Measurements from ENCODE around the gene LRRC36.
A peak's percentile ranks its signal among the peaks of the same experiment; 100 is the strongest.

LRRC36 gene, protein sequence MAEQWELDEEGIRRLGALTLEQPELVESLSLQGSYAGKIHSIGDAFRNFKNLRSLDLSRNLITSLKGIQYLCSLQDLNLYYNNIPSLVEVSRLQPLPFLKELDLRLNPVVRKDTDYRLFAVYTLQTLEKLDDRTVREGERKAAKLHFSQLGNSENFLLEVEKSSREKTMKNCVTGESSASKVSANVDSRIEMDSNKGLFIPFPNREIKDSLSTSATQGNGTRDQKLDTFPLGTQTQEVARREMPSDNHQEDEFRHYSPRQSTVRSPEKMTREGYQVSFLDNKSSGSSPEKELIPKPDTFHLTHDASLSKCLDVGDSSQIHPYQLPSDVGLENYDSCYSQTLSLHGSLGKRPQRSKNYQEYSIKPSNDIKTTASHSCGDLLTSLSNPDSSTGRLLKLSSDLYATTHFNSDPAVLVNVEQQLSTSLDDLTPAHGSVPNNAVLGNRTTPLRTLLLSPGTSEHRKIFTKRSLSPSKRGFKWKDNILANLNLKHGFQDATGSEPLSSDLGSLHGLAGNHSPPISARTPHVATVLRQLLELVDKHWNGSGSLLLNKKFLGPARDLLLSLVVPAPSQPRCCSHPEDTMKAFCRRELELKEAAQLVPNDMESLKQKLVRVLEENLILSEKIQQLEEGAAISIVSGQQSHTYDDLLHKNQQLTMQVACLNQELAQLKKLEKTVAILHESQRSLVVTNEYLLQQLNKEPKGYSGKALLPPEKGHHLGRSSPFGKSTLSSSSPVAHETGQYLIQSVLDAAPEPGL

DNA sequence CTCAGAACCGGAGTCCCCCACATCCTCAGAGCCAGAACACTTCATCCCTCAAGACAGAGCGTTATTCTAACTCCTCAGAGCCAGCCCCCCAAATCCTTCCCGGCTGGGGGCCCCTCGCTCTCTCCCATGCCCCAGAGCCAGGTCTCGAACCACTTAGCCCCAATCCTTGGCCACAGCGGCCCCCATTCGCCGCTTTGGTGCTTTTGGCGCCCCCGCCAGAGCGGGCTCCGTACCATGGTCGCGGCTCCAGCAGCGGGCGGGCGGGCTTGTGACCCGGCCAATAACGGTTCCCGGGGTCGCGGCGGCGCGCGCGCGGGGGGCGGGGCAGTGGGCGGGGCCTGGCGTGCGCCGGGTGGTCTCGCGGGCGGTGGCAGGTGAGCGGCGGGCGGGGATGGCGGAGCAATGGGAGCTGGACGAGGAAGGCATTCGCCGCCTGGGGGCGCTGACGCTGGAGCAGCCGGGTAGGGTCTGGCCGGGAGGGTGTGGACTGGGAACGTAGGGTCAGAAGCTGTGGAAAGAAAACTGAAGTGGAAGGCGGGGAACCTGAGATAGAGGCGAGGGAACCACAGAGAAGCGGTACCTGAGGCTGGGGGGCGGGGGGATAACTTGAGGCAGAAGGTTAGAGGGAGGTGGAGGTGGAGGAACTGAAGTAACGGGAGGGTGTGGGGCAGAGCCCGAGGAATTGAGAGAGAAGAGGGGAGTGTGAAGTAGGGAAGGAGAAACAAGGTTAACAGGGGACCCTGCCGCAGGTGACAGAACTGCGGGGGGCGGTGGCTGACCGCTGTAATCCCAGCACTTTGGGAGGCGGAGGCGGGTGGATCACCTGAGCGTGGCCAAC lies at the start of gene LRRC36, which contains the start of gene KCTD19:
Gene LRRC36, plus strand, starts transcription at position 344 of the 838 bp plus-strand sequence. Its CDS starts 48 bp downstream, at position 392.
Gene KCTD19, minus strand, starts transcription at position 270 of the 838 bp plus-strand sequence. Its CDS starts 34 bp downstream, at position 236.
- DNase-seq: peak; percentile 50

DNA sequence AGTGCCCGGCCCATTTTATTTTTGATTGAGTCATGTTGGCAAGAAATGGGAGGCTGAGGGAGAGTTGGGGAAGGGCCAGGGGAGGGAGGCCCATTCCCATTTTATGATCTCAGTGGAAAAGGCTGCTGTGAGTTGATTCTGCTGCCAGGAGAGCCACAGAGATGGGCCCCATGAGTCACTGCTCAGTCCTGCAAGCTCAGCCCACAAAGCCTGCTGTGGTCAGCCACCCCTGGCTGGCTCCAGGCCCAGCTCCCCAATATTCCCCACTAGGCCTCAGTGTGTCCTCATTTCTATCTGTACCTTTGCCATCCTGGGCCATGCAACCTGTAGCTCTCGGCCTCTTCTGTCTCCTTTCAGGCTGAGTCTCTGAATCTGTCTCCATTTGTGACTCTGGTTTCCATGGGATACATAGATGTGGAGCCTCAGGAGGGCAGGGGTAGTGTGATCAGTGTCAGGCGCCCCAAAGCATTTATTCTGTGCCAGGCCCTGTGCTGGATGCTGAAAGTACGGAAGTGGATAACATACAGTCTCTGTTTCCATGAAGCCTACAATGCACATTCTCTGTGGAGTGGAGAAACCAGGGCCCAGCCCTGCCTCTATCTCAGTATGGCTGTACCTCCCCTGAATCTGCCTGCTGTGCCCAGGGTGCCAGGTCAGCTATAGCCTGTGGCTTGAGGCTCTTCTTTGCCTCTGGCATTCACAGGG lies 49.2 kb upstream of the LRRC36 start:
- peak; percentile 23 for DNase-seq

DNA sequence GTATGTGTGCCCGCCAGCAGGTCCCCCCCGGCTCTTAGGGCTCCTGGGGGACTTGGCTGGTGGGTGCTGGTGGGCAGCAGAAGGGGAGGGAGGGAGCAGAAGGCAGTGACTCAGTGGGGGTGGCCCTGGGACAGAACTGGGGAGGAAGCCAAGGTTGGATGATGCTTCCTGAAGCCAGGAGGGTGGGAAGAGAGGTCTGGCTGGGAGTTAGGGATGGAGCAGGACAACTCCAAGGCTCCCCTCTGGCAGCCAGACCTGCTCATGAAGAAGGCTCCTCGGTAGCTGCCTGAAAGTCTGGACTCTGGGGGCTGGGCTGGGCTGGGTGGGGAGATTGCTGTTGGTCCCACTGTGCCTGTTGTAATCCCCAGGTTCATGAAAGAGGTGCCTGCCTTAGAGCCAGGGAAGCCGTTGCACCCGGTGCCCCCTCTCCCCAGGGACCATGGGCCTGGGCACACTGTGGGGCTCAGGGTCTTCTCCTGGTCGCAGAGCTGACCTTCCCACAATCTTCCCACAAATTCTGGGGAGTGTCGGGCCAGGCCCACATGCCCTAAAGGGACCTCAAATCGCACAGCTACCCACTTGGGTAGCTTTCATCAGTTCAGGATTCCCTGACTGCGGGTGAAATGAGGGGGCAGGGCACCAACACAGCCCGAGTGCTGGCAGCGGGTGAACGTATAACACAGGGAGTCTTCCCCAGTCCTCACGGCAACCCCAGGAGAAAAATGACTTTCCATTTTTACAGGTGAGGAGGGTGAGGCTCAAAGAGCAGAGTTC lies 48.4 kb upstream of the LRRC36 start:
- no peak for DNase-seq

DNA sequence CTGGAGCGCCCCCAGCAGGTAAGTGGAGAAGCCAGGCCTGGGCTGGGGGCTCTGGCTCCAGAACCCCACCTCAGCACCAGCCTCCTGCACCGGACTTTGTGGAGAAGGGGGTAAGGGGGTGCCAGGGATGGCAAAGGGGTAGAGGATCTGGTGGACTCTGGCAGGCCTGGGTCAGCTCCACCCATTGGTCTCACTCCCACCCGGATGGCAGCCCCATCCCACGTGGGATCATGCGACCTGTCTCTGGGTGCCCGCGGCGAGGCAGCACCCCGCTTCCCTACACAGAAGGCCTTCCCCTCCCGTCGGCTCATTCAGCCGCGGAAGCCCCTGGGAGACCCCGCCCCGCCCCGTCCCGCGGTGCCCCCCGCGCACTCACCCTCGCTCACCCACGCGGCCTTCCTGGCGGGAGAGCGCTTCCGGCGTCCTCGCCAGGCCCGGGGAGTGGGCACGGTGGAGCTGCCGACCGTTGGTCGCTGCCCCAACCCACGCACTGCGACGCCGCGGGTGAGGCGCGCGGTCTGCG lies 47.8 kb upstream of the LRRC36 start:
- DNase-seq: peak; percentile 58

DNA sequence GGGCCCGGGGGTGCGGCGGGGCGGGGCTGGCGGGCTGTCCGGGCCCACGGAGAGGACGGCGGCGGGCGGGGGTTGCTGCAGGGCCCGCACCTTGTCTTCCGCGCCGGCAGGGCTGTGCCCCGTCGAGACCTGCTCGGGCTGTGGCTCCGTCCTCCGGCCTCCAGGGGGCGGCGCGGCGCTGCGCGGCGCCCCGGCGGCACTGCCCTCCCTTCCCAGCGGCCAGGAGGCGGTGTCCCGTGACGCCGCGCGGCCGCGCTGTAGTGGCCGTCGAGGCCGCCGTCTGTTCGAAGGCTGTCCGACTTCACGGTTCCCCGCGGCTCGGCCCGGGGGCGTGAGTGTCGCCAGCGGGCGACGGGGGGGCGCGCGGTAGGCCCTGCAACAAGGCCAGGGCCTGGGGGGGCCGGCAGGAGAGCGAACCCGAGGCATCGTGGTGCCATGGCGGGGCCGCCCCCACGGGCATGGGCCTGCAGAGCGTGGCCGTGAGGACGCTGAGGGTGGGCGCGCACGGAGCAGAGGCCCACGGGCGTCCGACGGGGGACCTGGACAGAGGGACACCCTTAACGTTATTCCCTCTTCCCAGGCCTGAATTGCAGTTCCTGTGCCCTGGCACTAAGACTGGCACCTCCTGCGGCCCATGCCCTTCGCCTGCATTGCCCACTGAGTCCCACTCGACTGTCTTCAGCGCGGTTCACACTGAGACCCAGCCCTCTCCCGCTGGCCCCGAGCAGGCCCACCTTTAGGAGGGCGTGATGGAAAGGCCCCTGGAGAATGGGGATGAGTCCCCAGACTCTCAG lies 47.1 kb upstream of the LRRC36 start, which contains the start of gene PLEKHG4:
Gene PLEKHG4, plus strand, starts transcription at position 237 of the 794 bp plus-strand sequence. Its CDS starts 513 bp downstream, at position 750.
- peak; percentile 84 for DNase-seq

DNA sequence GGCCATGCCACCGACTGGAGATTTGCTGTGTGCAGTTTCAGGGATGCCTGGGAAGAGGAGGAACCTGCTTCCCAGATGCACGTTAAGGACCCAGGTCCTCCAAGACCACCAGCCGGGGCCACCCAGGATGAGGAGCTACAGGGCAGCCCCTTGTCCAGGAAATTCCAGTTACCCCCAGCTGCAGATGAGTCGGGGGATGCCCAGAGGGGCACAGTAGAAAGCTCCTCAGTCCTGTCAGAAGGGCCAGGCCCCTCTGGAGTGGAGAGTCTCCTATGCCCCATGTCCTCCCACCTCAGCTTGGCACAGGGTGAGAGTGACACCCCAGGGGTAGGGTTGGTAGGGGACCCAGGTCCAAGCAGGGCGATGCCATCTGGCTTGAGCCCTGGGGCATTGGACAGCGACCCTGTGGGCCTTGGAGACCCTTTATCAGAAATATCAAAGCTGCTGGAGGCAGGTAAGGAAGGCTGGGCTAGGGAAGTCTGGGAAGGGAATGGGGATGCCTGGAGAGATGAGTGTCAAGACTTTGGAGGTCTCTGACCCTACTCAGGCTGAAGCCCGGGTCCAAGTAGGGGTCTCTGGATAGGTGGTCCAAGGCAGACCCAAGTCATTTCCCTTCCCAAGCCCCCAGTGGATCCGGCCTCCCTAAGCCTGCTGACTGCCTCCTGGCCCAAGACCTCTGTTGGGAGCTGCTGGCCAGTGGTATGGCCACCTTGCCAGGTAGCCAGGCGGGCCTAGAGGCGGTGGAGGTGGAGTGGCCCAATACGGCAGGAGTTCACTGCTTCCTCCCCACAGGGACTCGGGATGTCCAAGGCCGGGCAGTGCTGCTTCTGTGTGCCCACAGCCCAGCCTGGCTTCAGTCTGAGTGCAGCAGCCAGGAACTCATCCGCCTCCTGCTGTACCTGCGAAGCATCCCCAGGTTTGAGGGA lies 46.3 kb upstream of the LRRC36 start:
- DNase-seq: no peak

DNA sequence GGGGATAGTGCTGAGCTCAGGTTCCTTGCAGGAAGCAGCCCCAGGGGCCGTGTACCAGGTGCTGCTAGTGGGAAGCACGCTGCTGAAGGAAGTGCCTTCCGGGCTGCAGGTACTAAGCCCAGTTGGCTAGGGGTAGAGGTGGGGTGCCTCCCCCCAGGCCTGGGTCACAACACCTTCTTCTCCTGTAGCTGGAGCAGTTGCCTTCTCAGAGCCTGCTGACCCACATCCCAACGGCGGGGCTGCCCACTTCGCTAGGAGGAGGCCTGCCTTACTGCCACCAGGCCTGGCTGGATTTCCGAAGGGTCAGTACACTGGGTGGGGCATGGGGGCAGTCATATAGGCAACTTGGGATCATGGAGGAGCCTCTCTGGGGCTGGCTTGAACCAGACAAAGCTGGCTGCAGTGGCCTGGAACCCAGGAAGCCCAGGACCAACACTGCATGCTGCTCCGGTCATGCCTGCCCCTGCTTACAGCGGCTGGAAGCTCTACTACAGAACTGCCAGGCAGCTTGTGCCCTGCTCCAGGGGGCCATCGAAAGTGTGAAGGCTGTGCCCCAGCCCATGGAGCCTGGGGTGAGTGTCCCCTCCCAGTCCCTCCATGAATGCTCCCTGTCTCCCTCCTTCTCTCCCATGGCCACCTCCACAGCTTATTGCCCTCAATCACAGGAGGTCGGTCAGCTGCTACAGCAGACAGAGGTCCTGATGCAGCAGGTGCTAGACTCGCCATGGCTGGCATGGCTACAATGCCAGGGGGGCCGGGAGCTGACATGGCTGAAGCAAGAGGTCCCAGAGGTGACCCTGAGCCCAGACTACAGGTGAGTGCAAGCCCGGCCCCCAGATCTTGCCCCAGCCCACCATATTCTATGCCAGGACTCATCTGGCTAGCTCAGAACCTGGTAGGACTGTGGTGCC lies 44.8 kb upstream of the LRRC36 start:
- no peak for DNase-seq

DNA sequence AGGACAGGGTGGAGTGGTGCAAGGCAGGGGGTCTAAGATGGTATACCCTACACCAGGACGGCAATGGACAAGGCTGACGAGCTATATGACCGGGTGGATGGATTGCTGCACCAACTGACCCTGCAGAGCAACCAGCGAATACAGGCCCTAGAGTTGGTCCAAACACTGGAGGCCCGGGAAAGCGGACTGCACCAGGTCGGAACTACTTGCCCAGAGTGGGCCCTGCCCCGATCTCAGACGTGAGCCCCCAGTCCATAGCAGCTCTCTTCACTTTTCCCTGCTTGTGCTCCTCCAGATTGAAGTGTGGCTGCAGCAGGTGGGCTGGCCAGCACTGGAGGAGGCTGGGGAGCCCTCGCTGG lies 44.2 kb upstream of the LRRC36 start:
- no peak for DNase-seq

DNA sequence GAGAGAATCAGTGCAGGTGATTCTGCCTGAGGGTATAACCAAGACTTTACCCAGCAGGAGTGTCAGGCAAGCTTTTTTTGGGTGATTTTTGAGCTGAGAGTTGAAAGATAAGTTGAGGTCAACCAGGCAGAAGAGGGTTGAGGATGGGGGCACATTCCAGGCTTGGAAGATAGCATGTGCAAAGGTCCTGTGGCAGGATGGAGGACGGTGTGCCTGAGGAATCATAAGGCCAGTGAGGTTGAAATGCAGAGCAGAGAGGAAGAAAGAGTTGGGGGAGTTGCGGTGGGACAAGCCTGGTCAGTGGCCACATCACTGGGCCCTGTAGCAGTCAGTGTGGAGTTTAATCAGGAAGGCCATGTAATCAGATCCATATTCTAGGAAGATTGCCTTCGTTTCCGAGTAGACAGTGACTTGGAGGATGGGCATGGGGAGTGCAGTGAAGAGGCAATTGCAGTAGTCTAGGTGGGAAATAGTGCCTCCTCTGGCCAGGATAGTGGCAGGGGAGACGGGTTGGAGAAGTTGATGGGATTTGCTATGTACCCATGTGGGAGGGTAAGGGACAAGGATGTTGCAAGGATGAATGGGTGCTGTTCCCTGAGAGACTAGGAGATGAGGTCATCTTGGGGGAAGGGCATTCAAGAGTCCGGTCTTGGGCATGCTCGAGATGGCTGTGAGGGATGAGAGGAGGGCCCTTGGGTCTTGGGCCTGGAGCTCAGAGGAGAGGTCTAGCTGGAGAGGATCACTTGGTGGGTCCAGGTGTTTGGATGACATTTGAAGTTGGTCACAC lies 43.4 kb upstream of the LRRC36 start:
- DNase-seq: no peak

DNA sequence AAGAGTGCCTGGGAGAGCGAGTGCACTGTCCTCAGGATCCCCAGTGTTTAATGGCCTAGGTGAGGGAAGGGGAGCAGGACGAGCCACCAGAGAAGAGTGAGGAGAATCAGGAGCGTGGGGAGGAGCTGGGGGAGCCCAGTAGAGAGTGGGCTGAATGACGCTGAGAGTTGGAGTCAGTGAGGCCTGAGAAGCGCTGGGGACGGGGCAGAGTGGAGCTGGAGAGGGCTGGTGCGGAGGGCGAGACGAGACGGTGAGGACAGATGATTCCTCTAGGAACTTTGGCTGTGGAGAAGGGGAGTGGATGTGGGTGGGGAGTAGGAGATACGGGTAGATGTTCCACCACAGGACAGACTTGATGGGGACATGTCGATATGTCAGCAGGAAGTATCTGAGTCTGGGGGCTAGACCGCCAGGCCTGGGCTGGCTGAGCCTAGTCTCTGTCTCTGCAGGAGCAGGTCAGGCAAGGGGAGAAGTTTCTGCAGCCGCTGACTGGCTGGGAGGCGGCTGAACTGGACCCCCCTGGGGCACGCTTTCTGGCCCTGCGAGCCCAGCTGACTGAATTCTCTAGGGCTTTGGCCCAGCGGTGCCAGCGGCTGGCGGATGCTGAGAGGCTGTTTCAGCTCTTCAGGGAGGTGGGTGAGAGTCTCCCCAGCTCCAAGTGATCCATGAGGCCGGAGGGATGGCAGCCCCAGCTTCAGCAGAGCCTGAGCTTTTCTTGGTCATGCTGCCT lies 42.6 kb upstream of the LRRC36 start:
- no peak for DNase-seq

DNA sequence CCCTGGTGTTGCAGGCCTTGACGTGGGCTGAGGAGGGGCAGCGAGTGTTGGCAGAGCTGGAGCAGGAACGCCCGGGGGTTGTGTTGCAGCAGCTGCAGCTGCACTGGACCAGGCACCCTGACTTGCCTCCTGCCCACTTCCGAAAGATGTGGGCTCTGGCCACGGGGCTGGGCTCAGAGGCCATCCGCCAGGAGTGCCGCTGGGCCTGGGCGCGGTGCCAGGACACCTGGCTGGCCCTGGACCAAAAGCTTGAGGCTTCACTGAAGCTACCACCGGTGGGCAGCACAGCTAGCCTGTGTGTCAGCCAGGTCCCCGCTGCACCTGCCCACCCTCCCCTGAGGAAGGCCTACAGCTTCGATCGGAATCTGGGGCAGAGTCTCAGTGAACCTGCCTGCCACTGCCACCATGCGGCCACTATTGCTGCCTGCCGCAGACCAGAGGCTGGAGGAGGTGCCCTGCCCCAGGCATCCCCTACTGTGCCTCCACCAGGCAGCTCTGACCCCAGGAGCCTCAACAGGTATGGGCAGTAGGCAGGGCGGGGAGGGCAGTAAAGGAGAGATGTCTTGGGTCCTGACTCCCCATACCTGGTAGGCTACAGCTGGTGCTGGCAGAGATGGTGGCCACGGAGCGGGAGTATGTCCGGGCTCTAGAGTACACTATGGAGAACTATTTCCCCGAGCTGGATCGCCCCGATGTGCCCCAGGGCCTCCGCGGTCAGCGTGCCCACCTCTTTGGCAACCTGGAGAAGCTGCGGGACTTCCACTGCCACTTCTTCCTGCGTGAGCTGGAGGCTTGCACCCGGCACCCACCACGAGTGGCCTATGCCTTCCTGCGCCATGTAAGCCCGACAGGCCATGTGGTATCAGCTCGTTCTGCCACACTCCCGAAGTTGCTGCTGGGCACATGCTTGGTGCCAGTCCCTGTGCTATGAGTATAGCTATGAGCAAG lies 41.6 kb upstream of the LRRC36 start:
- no peak for DNase-seq

DNA sequence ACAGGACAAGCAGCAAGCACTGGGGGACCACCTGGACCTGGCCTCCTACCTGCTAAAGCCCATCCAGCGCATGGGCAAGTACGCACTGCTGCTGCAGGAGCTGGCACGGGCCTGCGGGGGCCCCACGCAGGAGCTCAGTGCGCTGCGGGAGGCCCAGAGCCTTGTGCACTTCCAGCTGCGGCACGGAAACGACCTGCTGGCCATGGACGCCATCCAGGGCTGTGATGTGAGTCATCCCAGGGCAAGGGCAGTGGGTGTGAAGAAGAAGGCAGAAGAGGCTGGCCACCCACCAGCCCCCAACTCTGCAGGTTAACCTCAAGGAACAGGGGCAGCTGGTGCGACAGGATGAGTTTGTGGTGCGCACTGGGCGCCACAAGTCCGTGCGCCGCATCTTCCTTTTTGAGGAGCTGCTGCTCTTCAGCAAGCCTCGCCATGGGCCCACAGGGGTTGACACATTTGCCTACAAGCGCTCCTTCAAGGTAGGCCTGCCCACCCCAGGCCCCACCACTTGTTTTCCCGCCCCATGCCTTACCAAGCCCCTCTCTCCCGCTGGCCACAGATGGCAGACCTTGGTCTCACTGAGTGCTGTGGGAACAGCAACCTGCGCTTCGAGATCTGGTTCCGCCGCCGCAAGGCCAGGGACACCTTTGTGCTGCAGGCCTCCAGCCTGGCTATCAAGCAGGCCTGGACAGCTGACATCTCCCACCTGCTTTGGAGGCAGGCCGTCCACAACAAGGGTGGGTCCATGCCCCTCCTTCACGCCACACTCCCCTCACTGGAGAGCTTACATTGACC lies 40.0 kb upstream of the LRRC36 start:
- no peak for DNase-seq

DNA sequence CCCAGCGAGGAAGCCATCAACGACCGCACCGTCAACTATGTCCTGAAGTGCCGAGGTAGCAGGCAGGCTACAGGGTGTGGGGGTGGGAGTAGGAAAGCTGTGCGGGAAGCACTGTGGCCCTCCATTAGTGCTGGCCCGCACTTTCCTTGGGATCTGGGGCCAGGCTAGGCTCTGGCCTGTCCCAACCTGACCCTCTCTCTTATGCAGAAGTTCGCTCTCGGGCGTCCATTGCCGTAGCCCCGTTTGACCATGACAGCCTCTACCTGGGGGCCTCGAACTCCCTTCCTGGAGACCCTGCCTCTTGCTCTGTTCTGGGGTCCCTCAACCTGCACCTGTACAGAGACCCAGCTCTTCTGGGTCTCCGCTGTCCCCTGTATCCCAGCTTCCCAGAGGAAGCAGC lies 38.7 kb upstream of the LRRC36 start:
- DNase-seq: no peak

DNA sequence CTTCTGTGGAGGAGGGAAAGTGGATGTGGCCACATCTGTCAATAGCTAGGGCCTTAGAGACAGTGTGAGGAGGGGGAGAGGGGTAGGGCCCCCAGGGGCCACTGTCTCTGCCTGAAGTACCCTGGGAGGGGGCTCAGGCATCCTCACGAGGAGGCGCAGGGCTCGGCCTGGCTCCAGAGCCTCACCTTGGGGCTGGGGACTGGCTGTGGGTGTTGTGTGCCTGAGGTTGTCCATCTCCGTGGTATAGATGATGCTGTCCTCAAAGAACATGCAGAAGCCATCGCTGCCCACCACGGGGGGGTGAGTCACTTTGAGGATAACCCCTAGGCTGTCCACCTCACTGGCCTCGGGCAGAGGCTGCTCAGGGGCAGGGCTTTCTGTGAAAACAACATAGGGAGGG lies 35.2 kb upstream of the LRRC36 start:
- no peak for DNase-seq

Measured in stimulated activated CD4-positive, alpha-beta T cell treated with anti-CD3 and anti-CD28 coated beads, Interleukin-4, amount 100 ng/mL, for 24 hours (primary cell).